ENCODE data around the gene CEACAM18.

GRCh38 chr19:51439021-51439465 is 39.3 kb upstream of the CEACAM18 start:
- TF ChIP-seq MEF2A (IDR thresholded peaks at IDR 0.05; ENCODE audit: borderline replicate concordance, low read depth) = no peak
- no peak for TF ChIP-seq JUND (IDR thresholded peaks at IDR 0.05)
- no peak for TF ChIP-seq ZBTB33 (IDR thresholded peaks at IDR 0.05; ENCODE audit: borderline replicate concordance, low read depth)
- TF ChIP-seq CTCF (IDR thresholded peaks at IDR 0.05) = peak; percentile 45
- no peak for TF ChIP-seq RFX5 (IDR thresholded peaks at IDR 0.05; ENCODE audit: low read length)
- TF ChIP-seq ELF1 (IDR thresholded peaks at IDR 0.05) = no peak
- no peak for TF ChIP-seq PBX3 (IDR thresholded peaks at IDR 0.05)
- TF ChIP-seq EZH2phosphoT487 (IDR thresholded peaks at IDR 0.05; ENCODE audit: borderline replicate concordance, low read depth) = no peak
- no peak for TF ChIP-seq POLR2AphosphoS5 (IDR thresholded peaks at IDR 0.05; ENCODE audit: low read depth, low read length)
- no peak for TF ChIP-seq FOXM1 (IDR thresholded peaks at IDR 0.05; ENCODE audit: low read depth)

Data from SK-N-SH (cell line).